GM23338 (cell line): ENCODE measurements around the gene FMNL1. TPM values are rescaled to one million over a fixed set of nuclear protein-coding genes. Genes with fewer than 3 reads are reported as not detected.

ENCODE experiments used
- ATAC-seq: fragments of 200-7000 bp; cut with Tn5 transposase; 3 replicates; pipeline ENCODE4 v1.9.1; 2020
- DNase-seq: peaks from one replicate; pipeline ENCODE4 v3.0.0-alpha.2; 2015; ENCODE audit warnings: low spot score
- H2AFZ ChIP-seq: fragments of 200-600 bp; sonication (generic); 2 replicates; pipeline ENCODE4 v1.8.0; 2016; ENCODE audit warnings: antibody characterized with exemption, mild to moderate bottlenecking, moderate library complexity
- H3F3A ChIP-seq: fragments of 200-600 bp; sonication (generic); replicated peaks from 2 replicates; pipeline ENCODE4 v1.8.0; 2017; ENCODE audit warnings: antibody characterized with exemption, mixed run types, low read depth
- H3K27ac ChIP-seq: fragments of 200-600 bp; sonication (generic); 2 replicates; pipeline ENCODE4 v1.6.1; 2016; ENCODE audit warnings: low read depth
- H3K27me3 ChIP-seq: fragments of 200-600 bp; sonication (generic); 2 replicates; pipeline ENCODE4 v1.8.0; 2016; ENCODE audit warnings: mild to moderate bottlenecking, mixed run types, moderate library complexity; ENCODE audit not compliant: insufficient read depth
- H3K36me3 ChIP-seq: fragments of 200-600 bp; sonication (generic); 2 replicates; pipeline ENCODE4 v1.8.0; 2016; ENCODE audit warnings: mild to moderate bottlenecking; ENCODE audit not compliant: insufficient read depth
- H3K4me1 ChIP-seq: fragments of 200-600 bp; sonication (generic); 2 replicates; pipeline ENCODE4 v1.8.0; 2016; ENCODE audit warnings: mild to moderate bottlenecking, moderate library complexity; ENCODE audit not compliant: insufficient read depth
- H3K4me2 ChIP-seq: fragments of 200-600 bp; sonication (generic); 2 replicates; pipeline ENCODE4 v1.7.1; 2017; ENCODE audit warnings: mixed run types
- H3K4me3 ChIP-seq: fragments of 200-600 bp; sonication (generic); 2 replicates; pipeline ENCODE4 v1.6.1; 2016; ENCODE audit warnings: mixed run types
- H3K79me2 ChIP-seq: fragments of 200-600 bp; sonication (generic); replicated peaks from 2 replicates; pipeline ENCODE4 v1.8.0; 2017; ENCODE audit warnings: mild to moderate bottlenecking; ENCODE audit not compliant: insufficient read depth
- H3K9me2 ChIP-seq: fragments of 200-600 bp; sonication (generic); 2 replicates; pipeline ENCODE4 v1.8.0; 2017; ENCODE audit not compliant: insufficient read depth
- H4K20me1 ChIP-seq: fragments of 200-600 bp; sonication (generic); replicated peaks from 2 replicates; pipeline ENCODE4 v1.8.0; 2017; ENCODE audit warnings: mild to moderate bottlenecking; ENCODE audit not compliant: insufficient read depth
- H3K27ac Mint-ChIP-seq: 2 replicates; pipeline ENCODE4 v1.8.0; 2020; ENCODE audit warnings: inconsistent platforms, mild to moderate bottlenecking, moderate library complexity, mixed read lengths
- H3K27me3 Mint-ChIP-seq: 3 replicates; pipeline ENCODE4 v1.8.0; 2022; ENCODE audit warnings: low read depth, mild to moderate bottlenecking, moderate library complexity, mixed read lengths, inconsistent platforms; ENCODE audit not compliant: insufficient read depth, poor library complexity
- H3K36me3 Mint-ChIP-seq: 3 replicates; pipeline ENCODE4 v1.8.0; 2021; ENCODE audit warnings: low read depth, mild to moderate bottlenecking, inconsistent platforms, moderate library complexity, mixed read lengths
- H3K4me1 Mint-ChIP-seq: 3 replicates; pipeline ENCODE4 v1.8.0; 2020; ENCODE audit warnings: mild to moderate bottlenecking, inconsistent platforms, mixed read lengths
- H3K4me3 Mint-ChIP-seq: 3 replicates; pipeline ENCODE4 v1.8.0; 2021; ENCODE audit warnings: moderate library complexity, mild to moderate bottlenecking, inconsistent platforms, mixed read lengths
- H3K9me3 Mint-ChIP-seq: 3 replicates; pipeline ENCODE4 v1.8.0; 2020; ENCODE audit warnings: moderate library complexity, mild to moderate bottlenecking, inconsistent platforms, mixed read lengths
- CREB1 ChIP-seq: fragments of 250-450 bp; sonication (Bioruptor Pico); IDR thresholded peaks from 2 replicates; pipeline ENCODE4 v1.5.0; 2020; ENCODE audit warnings: low read depth, mild to moderate bottlenecking, moderate library complexity
- EZH2phosphoT487 ChIP-seq: fragments of 200-600 bp; sonication (generic); IDR thresholded peaks from one replicate; pipeline ENCODE4 v1.8.1; 2018; ENCODE audit warnings: antibody characterized with exemption; ENCODE audit not compliant: unreplicated experiment
- JUNB ChIP-seq: IDR thresholded peaks from one replicate; pipeline ENCODE4 v1.6.1; 2016; ENCODE audit warnings: antibody characterized with exemption; ENCODE audit not compliant: unreplicated experiment
- NANOG ChIP-seq: IDR thresholded peaks from 2 replicates; pipeline ENCODE4 v1.6.1; 2016; ENCODE audit warnings: antibody characterized with exemption, borderline replicate concordance
- POLR2AphosphoS5 ChIP-seq: IDR thresholded peaks from 2 replicates; pipeline ENCODE4 v1.6.1; 2016; ENCODE audit warnings: antibody characterized with exemption, low read depth
- STAT1 ChIP-seq: IDR thresholded peaks from one replicate; pipeline ENCODE4 v1.6.1; 2016; ENCODE audit warnings: antibody characterized with exemption; ENCODE audit not compliant: unreplicated experiment
- ZNF331 ChIP-seq: fragments of 250-450 bp; sonication (Bioruptor Pico); IDR thresholded peaks from 2 replicates; pipeline ENCODE4 v1.5.0; 2020; ENCODE audit warnings: low read depth, mild to moderate bottlenecking, moderate library complexity
- polyA plus RNA-seq: library from polyadenylated mRNA; unstranded; fragments of >200 nt; fragmentation: Nextera tagmentation; extraction: Ambion mirVana; gene quantifications from 2 replicates; pipeline ENCODE4 v1.2.1, GENCODE V29; 2016
- total RNA-seq: library from RNA; depleted of rRNA; stranded (reverse); fragments of >200 nt; shearing (Covaris generic); gene quantifications from 2 replicates; pipeline ENCODE4 v1.2.3, GENCODE V29; 2014
- TF ChIP-seq, protein P1 (sequence below), 2 experiments: fragments of 200-600 bp in 1 of 2; sonication (generic) in 1 of 2; conservative IDR thresholded peaks; 2 replicates each; pipeline versions ENCODE4 v1.5.1 to v1.6.1; 2016 to 2017; ENCODE audit warnings: antibody characterized with exemption in 2 of 2, low read depth in 2 of 2, mild to moderate bottlenecking in 2 of 2, moderate library complexity in 1 of 2
- TF ChIP-seq, protein P2 (sequence below): fragments of 250-450 bp; sonication (Bioruptor Pico); IDR thresholded peaks from 2 replicates; pipeline ENCODE4 v1.5.0; 2020; ENCODE audit warnings: mild to moderate bottlenecking, moderate library complexity
- TF ChIP-seq, protein P3 (sequence below): IDR thresholded peaks from one replicate; pipeline ENCODE4 v1.6.1; 2018; ENCODE audit warnings: antibody characterized with exemption; ENCODE audit not compliant: unreplicated experiment
- TF ChIP-seq, protein P4 (sequence below): IDR thresholded peaks from 2 replicates; pipeline ENCODE4 v1.6.1; 2016; ENCODE audit warnings: antibody characterized with exemption

FMNL1 gene
- total and polyA plus RNA-seq, 2 experiments from 2014 or later, result 6.6 to 9.3 TPM

DNA sequence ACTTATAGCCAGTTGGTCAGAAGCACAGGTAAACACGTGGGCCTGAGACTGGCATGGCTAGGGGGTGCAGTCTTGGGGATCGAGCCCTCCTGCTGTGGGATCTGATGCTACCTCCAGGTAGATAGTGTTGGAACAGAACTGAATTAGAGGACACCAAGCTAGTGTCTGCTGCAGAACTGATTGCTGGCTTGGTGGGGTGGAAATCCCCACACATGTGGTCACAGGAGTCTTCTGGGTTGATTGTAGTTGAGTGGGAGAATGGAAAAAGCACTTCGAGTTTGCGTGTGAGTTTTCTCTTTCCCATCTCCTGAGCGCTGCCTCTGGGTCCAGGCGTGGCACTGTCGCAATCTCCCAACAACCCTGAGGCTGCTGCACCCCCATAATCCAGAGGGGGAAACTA is 48.2 kb downstream of the FMNL1 start:
- Mint-ChIP-seq H3K27me3 (peaks cover 3% of the 10 kb centered on the region), H3K4me3 (no peak overlapping the region), H3K4me1 (peaks cover 8% of the 10 kb centered on the region), H3K27ac (no peak overlapping the region), H3K9me3 (no peaks in the 10 kb centered on the region), H3K36me3 (peaks cover 36% of the 10 kb centered on the region)
- no peaks in the 10 kb centered on the region; the same call in 1 of the 2 replicates for H3F3A ChIP-seq
- DNase-seq (no peak), ATAC-seq (no peak)
- H3K27ac ChIP-seq, result no peak overlapping the region
- no peaks in the 10 kb centered on the region; the same call in 1 of the 2 replicates for H4K20me1 ChIP-seq
- H3K36me3 ChIP-seq, result no peaks in the 10 kb centered on the region
- H3K27me3 ChIP-seq, result no peaks in the 10 kb centered on the region
- no peak overlapping the region for H3K4me3 ChIP-seq
- H3K4me1 ChIP-seq, result no peaks in the 10 kb centered on the region
- no peaks in the 10 kb centered on the region for H3K79me2 ChIP-seq
- H3K9me2 ChIP-seq, result no peaks in the 10 kb centered on the region
- TF ChIP-seq JUNB, result no peak
- no peak for TF ChIP-seq ZNF331 (CRISPR knock-in tag)
- TF ChIP-seq, protein P1, sequence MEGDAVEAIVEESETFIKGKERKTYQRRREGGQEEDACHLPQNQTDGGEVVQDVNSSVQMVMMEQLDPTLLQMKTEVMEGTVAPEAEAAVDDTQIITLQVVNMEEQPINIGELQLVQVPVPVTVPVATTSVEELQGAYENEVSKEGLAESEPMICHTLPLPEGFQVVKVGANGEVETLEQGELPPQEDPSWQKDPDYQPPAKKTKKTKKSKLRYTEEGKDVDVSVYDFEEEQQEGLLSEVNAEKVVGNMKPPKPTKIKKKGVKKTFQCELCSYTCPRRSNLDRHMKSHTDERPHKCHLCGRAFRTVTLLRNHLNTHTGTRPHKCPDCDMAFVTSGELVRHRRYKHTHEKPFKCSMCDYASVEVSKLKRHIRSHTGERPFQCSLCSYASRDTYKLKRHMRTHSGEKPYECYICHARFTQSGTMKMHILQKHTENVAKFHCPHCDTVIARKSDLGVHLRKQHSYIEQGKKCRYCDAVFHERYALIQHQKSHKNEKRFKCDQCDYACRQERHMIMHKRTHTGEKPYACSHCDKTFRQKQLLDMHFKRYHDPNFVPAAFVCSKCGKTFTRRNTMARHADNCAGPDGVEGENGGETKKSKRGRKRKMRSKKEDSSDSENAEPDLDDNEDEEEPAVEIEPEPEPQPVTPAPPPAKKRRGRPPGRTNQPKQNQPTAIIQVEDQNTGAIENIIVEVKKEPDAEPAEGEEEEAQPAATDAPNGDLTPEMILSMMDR (conservative IDR thresholded peaks at IDR 0.05; ENCODE audit: low read depth in 2 of 2), result no peak
- no peak for TF ChIP-seq STAT1
- TF ChIP-seq, protein P2, sequence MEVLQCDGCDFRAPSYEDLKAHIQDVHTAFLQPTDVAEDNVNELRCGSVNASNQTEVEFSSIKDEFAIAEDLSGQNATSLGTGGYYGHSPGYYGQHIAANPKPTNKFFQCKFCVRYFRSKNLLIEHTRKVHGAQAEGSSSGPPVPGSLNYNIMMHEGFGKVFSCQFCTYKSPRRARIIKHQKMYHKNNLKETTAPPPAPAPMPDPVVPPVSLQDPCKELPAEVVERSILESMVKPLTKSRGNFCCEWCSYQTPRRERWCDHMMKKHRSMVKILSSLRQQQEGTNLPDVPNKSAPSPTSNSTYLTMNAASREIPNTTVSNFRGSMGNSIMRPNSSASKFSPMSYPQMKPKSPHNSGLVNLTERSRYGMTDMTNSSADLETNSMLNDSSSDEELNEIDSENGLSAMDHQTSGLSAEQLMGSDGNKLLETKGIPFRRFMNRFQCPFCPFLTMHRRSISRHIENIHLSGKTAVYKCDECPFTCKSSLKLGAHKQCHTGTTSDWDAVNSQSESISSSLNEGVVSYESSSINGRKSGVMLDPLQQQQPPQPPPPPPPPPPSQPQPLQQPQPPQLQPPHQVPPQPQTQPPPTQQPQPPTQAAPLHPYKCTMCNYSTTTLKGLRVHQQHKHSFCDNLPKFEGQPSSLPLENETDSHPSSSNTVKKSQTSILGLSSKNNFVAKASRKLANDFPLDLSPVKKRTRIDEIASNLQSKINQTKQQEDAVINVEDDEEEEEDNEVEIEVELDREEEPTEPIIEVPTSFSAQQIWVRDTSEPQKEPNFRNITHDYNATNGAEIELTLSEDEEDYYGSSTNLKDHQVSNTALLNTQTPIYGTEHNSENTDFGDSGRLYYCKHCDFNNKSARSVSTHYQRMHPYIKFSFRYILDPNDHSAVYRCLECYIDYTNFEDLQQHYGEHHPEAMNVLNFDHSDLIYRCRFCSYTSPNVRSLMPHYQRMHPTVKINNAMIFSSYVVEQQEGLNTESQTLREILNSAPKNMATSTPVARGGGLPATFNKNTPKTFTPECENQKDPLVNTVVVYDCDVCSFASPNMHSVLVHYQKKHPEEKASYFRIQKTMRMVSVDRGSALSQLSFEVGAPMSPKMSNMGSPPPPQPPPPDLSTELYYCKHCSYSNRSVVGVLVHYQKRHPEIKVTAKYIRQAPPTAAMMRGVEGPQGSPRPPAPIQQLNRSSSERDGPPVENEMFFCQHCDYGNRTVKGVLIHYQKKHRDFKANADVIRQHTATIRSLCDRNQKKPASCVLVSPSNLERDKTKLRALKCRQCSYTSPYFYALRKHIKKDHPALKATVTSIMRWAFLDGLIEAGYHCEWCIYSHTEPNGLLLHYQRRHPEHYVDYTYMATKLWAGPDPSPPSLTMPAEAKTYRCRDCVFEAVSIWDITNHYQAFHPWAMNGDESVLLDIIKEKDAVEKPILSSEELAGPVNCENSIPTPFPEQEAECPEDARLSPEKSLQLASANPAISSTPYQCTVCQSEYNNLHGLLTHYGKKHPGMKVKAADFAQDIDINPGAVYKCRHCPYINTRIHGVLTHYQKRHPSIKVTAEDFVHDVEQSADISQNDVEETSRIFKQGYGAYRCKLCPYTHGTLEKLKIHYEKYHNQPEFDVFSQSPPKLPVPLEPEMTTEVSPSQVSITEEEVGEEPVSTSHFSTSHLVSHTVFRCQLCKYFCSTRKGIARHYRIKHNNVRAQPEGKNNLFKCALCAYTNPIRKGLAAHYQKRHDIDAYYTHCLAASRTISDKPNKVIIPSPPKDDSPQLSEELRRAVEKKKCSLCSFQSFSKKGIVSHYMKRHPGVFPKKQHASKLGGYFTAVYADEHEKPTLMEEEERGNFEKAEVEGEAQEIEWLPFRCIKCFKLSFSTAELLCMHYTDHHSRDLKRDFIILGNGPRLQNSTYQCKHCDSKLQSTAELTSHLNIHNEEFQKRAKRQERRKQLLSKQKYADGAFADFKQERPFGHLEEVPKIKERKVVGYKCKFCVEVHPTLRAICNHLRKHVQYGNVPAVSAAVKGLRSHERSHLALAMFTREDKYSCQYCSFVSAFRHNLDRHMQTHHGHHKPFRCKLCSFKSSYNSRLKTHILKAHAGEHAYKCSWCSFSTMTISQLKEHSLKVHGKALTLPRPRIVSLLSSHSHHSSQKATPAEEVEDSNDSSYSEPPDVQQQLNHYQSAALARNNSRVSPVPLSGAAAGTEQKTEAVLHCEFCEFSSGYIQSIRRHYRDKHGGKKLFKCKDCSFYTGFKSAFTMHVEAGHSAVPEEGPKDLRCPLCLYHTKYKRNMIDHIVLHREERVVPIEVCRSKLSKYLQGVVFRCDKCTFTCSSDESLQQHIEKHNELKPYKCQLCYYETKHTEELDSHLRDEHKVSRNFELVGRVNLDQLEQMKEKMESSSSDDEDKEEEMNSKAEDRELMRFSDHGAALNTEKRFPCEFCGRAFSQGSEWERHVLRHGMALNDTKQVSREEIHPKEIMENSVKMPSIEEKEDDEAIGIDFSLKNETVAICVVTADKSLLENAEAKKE (CRISPR knock-in tag), result no peak
- TF ChIP-seq, protein P3, sequence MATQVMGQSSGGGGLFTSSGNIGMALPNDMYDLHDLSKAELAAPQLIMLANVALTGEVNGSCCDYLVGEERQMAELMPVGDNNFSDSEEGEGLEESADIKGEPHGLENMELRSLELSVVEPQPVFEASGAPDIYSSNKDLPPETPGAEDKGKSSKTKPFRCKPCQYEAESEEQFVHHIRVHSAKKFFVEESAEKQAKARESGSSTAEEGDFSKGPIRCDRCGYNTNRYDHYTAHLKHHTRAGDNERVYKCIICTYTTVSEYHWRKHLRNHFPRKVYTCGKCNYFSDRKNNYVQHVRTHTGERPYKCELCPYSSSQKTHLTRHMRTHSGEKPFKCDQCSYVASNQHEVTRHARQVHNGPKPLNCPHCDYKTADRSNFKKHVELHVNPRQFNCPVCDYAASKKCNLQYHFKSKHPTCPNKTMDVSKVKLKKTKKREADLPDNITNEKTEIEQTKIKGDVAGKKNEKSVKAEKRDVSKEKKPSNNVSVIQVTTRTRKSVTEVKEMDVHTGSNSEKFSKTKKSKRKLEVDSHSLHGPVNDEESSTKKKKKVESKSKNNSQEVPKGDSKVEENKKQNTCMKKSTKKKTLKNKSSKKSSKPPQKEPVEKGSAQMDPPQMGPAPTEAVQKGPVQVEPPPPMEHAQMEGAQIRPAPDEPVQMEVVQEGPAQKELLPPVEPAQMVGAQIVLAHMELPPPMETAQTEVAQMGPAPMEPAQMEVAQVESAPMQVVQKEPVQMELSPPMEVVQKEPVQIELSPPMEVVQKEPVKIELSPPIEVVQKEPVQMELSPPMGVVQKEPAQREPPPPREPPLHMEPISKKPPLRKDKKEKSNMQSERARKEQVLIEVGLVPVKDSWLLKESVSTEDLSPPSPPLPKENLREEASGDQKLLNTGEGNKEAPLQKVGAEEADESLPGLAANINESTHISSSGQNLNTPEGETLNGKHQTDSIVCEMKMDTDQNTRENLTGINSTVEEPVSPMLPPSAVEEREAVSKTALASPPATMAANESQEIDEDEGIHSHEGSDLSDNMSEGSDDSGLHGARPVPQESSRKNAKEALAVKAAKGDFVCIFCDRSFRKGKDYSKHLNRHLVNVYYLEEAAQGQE, result no peak
- no peak for TF ChIP-seq NANOG
- no peak for TF ChIP-seq EZH2phosphoT487
- TF ChIP-seq, protein P4, sequence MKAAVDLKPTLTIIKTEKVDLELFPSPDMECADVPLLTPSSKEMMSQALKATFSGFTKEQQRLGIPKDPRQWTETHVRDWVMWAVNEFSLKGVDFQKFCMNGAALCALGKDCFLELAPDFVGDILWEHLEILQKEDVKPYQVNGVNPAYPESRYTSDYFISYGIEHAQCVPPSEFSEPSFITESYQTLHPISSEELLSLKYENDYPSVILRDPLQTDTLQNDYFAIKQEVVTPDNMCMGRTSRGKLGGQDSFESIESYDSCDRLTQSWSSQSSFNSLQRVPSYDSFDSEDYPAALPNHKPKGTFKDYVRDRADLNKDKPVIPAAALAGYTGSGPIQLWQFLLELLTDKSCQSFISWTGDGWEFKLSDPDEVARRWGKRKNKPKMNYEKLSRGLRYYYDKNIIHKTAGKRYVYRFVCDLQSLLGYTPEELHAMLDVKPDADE, result no peak
- TF ChIP-seq CREB1 (CRISPR knock-in tag), result no peak
- TF ChIP-seq POLR2AphosphoS5, result no peak
- no peak overlapping the region for H3K4me2 ChIP-seq
- no peak overlapping the region for H2AFZ ChIP-seq
